Adrenal gland (tissue), 5 donors: ENCODE results near the gene ART1.

Experiments used
- POLR2A ChIP-seq, 2 donors: fragments of 450-650 bp; IDR thresholded peaks; one replicate each; pipeline ENCODE4 v1.6.1; 2017; ENCODE audit warnings: antibody characterized with exemption in 2 of 2, mild to moderate bottlenecking in 2 of 2, moderate library complexity in 1 of 2
- TF ChIP-seq, protein P1 (sequence below), 6 experiments: fragments of 450-650 bp in 4 of 6; fragments of 200-600 bp in 2 of 6; sonication (generic) in 1 of 6; IDR thresholded peaks; 1 replicate in 5 of 6; 2 replicates in 1 of 6; pipeline versions ENCODE4 v1.5.1 to v1.8.0; 2016 to 2021; ENCODE audit warnings: antibody characterized with exemption in 6 of 6, mild to moderate bottlenecking in 2 of 6, moderate library complexity in 1 of 6
- donor health status: DM: no; HTN: no; CAD: no.

DNA sequence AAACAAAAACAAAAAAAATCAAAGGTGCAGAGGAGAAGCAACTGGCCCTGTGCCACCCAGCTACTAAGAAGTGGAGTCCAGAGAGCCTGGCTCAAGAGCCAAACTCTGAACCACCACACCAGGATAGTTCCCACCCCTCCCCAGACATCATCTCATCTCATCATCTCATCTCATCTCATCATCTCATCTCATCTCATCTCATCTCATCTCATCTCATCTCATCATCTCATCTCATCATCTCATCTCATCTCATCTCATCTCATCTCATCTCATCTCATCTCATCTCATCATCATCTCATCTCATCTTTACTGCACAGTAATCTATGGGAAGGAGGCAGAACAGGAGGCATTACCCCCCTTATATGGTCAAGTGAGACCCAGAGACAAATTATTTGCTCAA lies 17.9 kb downstream of the ART1 start:
- no peak for TF ChIP-seq POLR2A (IDR thresholded peaks at IDR 0.05)
- TF ChIP-seq, protein P1, sequence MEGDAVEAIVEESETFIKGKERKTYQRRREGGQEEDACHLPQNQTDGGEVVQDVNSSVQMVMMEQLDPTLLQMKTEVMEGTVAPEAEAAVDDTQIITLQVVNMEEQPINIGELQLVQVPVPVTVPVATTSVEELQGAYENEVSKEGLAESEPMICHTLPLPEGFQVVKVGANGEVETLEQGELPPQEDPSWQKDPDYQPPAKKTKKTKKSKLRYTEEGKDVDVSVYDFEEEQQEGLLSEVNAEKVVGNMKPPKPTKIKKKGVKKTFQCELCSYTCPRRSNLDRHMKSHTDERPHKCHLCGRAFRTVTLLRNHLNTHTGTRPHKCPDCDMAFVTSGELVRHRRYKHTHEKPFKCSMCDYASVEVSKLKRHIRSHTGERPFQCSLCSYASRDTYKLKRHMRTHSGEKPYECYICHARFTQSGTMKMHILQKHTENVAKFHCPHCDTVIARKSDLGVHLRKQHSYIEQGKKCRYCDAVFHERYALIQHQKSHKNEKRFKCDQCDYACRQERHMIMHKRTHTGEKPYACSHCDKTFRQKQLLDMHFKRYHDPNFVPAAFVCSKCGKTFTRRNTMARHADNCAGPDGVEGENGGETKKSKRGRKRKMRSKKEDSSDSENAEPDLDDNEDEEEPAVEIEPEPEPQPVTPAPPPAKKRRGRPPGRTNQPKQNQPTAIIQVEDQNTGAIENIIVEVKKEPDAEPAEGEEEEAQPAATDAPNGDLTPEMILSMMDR (IDR thresholded peaks at IDR 0.05) = no peak
